ENCODE results near the gene KRT2. TPM values are rescaled to one million over a fixed set of nuclear protein-coding genes. Genes with fewer than 3 reads are reported as not detected.

The KRT2 gene
- total RNA-seq, result not detected in 2 replicates

DNA sequence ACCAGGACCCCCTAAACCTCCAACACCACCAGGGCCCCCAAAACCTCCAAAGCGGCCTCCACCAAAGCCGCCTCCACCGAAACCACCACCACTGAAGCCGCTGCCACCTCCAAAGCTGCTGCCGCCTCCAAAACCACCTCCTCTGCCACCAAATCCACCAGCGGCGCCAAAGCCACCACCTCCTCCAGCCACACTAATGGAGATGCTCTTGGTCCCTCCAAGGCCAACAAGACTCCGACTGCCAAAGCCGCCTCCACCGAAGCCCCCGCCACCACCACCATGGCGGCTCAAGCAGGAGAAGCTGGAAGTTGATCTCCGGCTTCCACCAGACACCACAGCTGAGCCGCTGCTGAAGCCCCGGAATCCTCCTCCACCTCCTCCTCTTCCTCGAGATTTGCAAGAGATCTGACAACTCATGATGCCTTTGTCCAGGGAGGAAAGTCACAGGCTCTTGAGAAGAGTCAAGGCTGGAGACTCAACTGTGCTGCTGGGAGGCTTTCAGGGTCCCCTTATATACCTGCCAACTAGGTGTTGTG, at the start of gene KRT2:
KRT2 (minus strand) TSS at position 486 of the 536 bp plus-strand sequence; CDS start at position 417, 69 bp downstream.
- H3K27ac Mint-ChIP-seq, result no peak within 1 kb of the TSS
- no peaks in the 10 kb centered on the region for H3K9me3 Mint-ChIP-seq
- intact Hi-C loops (cut with micrococcal nuclease), result no loop called here
- no peaks in the 10 kb centered on the region for H3K4me1 Mint-ChIP-seq
- DNase-seq (no peak), ATAC-seq (ENCODE audit: low read depth) (no peak)
- POLR2A ChIA-PET, result no interaction called here
- no peak within 1 kb of the TSS for H3K4me3 Mint-ChIP-seq
- no peaks in the 10 kb centered on the region for H3K36me3 Mint-ChIP-seq (ENCODE audit: low read depth)
- TF ChIP-seq, protein P1, sequence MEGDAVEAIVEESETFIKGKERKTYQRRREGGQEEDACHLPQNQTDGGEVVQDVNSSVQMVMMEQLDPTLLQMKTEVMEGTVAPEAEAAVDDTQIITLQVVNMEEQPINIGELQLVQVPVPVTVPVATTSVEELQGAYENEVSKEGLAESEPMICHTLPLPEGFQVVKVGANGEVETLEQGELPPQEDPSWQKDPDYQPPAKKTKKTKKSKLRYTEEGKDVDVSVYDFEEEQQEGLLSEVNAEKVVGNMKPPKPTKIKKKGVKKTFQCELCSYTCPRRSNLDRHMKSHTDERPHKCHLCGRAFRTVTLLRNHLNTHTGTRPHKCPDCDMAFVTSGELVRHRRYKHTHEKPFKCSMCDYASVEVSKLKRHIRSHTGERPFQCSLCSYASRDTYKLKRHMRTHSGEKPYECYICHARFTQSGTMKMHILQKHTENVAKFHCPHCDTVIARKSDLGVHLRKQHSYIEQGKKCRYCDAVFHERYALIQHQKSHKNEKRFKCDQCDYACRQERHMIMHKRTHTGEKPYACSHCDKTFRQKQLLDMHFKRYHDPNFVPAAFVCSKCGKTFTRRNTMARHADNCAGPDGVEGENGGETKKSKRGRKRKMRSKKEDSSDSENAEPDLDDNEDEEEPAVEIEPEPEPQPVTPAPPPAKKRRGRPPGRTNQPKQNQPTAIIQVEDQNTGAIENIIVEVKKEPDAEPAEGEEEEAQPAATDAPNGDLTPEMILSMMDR (IDR thresholded peaks at IDR 0.05), result no peak
- CTCF ChIA-PET, result no interaction called here
- no peaks in the 10 kb centered on the region for H3K27me3 Mint-ChIP-seq

DNA sequence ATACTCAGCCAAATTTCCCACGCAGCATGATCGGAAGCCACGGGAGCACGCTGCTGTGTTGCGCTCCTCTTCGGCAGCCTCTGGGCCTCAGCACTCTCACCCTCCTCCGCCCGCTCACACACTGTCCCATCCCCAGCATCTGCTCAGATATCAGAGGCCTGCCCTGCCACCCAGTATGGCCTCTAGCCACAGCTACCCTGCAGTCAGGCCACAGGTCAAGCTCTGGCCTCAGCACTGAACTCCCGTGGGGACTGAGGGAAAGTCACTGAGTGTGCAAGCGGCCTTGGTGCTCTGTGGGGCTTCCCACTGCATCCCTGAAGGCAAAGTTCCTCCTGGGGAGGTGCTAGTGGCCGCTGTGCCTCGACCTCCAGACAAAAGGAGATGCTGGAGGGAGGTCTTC, 49.3 kb upstream of the KRT2 start:
- ATAC-seq (ENCODE audit: low read depth) (no peak), DNase-seq (no peak)
- Mint-ChIP-seq H3K27me3 (peaks cover 24% of the 10 kb centered on the region), H3K27ac (no peak overlapping the region), H3K36me3 (ENCODE audit: low read depth) (no peaks in the 10 kb centered on the region), H3K4me1 (no peaks in the 10 kb centered on the region), H3K4me3 (no peak overlapping the region), H3K9me3 (no peaks in the 10 kb centered on the region)
- CTCF ChIA-PET, result no interaction called here
- TF ChIP-seq, protein P1 (IDR thresholded peaks at IDR 0.05), result no peak
- intact Hi-C loops (cut with micrococcal nuclease), result no loop called here
- POLR2A ChIA-PET, result no interaction called here

DNA sequence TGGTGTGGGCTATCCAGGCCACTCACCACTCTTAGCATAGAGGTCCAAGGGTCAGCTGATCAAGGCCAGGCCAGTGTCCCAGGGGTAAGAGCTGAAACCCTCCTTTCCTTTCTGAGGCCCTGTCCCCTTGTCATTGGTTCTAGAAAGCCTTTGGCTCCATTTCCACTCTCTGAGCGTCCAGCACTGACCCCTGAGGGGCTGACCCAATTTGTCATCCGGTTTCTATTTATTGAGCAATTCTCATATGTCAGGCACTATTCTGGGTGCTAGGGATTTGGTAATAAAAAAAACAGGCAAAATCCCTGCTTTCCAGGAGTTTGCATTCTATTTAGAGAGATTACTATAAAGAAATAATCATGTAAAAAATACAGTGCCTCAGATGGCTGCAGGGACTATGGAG, 47.9 kb upstream of the KRT2 start:
- Mint-ChIP-seq H3K4me1 (no peaks in the 10 kb centered on the region), H3K27ac (no peak overlapping the region), H3K4me3 (no peak overlapping the region), H3K36me3 (ENCODE audit: low read depth) (no peaks in the 10 kb centered on the region), H3K9me3 (no peaks in the 10 kb centered on the region), H3K27me3 (peaks cover 24% of the 10 kb centered on the region)
- ChIA-PET CTCF (no interaction called here), POLR2A (no interaction called here)
- no peak for ATAC-seq (ENCODE audit: low read depth)
- intact Hi-C loops (cut with micrococcal nuclease), result no loop called here
- TF ChIP-seq, protein P1 (IDR thresholded peaks at IDR 0.05), result no peak
- no peak for DNase-seq

DNA sequence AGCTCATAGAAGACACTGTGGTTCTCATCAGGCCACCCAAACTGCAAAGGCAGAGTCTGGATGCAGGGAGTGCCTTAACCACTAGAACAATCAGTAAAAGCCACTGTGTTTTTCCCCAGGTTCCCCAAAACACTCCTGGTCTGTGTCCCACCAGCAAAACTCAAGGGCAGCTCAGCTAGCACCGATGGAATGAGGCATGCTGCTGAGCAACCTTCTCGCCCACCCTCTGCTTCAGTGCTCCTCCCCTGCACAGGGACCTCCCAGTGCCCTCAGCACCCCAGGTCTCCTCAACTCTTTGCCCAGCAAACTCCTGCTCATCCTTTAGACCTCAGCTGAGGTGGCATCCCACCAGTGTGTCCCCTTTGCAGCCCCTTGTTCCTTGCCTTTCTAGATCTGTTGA, 47.4 kb upstream of the KRT2 start:
- DNase-seq (no peak), ATAC-seq (ENCODE audit: low read depth) (no peak)
- Mint-ChIP-seq H3K9me3 (no peaks in the 10 kb centered on the region), H3K36me3 (ENCODE audit: low read depth) (no peaks in the 10 kb centered on the region), H3K4me3 (no peak overlapping the region), H3K27ac (no peak overlapping the region), H3K27me3 (peaks cover 24% of the 10 kb centered on the region), H3K4me1 (no peaks in the 10 kb centered on the region)
- TF ChIP-seq, protein P1 (IDR thresholded peaks at IDR 0.05), result no peak
- intact Hi-C loops (cut with micrococcal nuclease), result no loop called here
- ChIA-PET POLR2A (no interaction called here), CTCF (no interaction called here)

DNA sequence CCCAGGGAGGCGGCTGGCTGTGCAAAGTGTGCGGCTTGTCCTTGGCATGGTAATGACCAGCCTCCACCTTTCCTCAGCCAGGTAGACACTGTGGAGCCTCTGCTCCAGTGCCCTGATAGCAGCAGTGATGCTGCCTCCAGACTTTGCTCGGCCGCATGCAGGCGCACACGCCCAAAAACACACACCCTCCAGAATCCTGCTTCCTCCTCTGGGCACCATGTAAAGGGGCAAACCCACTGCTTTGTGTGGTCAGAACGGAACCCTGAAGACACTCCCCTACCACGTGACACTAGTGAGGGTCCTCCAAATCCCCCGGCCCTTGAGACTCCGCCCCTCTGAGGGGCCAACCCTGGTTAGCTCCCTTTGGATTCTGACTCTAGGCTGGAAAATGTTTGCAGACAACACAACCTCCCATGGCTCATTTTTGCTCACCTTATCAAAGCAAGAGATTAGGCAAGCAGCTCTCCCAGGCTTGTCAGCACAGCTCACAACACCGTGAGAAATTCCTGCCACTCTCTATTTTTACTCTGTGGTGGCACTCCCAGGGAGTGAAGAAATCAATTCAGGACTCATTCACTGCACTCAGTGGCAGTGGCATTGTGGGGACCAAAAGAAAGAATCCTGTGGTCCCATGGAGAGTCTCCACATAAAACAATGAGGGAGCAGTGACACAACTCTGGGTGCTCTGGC, 46.8 kb upstream of the KRT2 start:
- Mint-ChIP-seq H3K4me3 (no peak overlapping the region), H3K9me3 (no peaks in the 10 kb centered on the region), H3K27ac (no peak overlapping the region), H3K4me1 (no peaks in the 10 kb centered on the region), H3K27me3 (peaks cover 23% of the 10 kb centered on the region), H3K36me3 (ENCODE audit: low read depth) (no peaks in the 10 kb centered on the region)
- ChIA-PET CTCF (no interaction called here), POLR2A (no interaction called here)
- ATAC-seq (ENCODE audit: low read depth), result no peak
- TF ChIP-seq, protein P1 (IDR thresholded peaks at IDR 0.05), result no peak
- intact Hi-C loops (cut with micrococcal nuclease), result no loop called here
- no peak for DNase-seq

Data from activated B cell treated with CpG ODN at 0.5 μM for 24 hours (primary cell).